ENCODE measurements around the gene CRTAC1. TPM values are rescaled to one million over a fixed set of nuclear protein-coding genes. Genes with fewer than 3 reads are reported as not detected.

Gene CRTAC1
- total RNA-seq, 1 experiment from 2014 or later, result not detected

GRCh38 chr10:98010939-98011685 is 19.3 kb downstream of the CRTAC1 start:
- H3K27me3 ChIP-seq (replicated peaks; ENCODE audit: insufficient read depth, low read depth, low read length, poor library complexity), result peaks cover 61% of the 10 kb centered on the region
- intact Hi-C loops (cut with micrococcal nuclease; ENCODE audit: unreplicated experiment), result no loop called here
- BruUV-seq (replicated peaks), result no TSS peak
- no peak for DNase-seq (ENCODE audit: low spot score)
- no peak for TF ChIP-seq EZH2 (IDR thresholded peaks at IDR 0.05; ENCODE audit: borderline replicate concordance, low read depth, low read length, poor library complexity, severe bottlenecking)
- no peak overlapping the region for H3K4me3 ChIP-seq (ENCODE audit: low read depth, low read length, poor library complexity, severe bottlenecking)
- H3K4me1 ChIP-seq (ENCODE audit: insufficient read depth, low read length, poor library complexity, severe bottlenecking), result peaks cover 4% of the 10 kb centered on the region
- ChIA-PET POLR2A (ENCODE audit: low non-redundant PET) (no interaction called here), CTCF (no interaction called here)
- no peaks in the 10 kb centered on the region for H3K36me3 ChIP-seq (ENCODE audit: insufficient read depth, low read length, poor library complexity, severe bottlenecking)
- H3K27ac ChIP-seq (ENCODE audit: low read depth, low read length, poor library complexity, severe bottlenecking), result no peak overlapping the region
- H3K9me3 ChIP-seq (ENCODE audit: low read depth, low read length, poor library complexity, severe bottlenecking), result no peaks in the 10 kb centered on the region

GRCh38 chr10:98006266-98006665 is 24.2 kb downstream of the CRTAC1 start:
- DNase-seq (ENCODE audit: low spot score), result no peak
- no TSS peak for BruUV-seq (replicated peaks)
- ChIA-PET CTCF (no interaction called here), POLR2A (ENCODE audit: low non-redundant PET) (no interaction called here)
- no peaks in the 10 kb centered on the region for H3K9me3 ChIP-seq (ENCODE audit: low read depth, low read length, poor library complexity, severe bottlenecking)
- intact Hi-C loops (cut with micrococcal nuclease; ENCODE audit: unreplicated experiment), result no loop called here
- H3K36me3 ChIP-seq (ENCODE audit: insufficient read depth, low read length, poor library complexity, severe bottlenecking), result no peaks in the 10 kb centered on the region
- no peak overlapping the region for H3K27ac ChIP-seq (ENCODE audit: low read depth, low read length, poor library complexity, severe bottlenecking)
- peaks cover 29% of the 10 kb centered on the region for H3K27me3 ChIP-seq (replicated peaks; ENCODE audit: insufficient read depth, low read depth, low read length, poor library complexity)
- no peaks in the 10 kb centered on the region for H3K4me1 ChIP-seq (ENCODE audit: insufficient read depth, low read length, poor library complexity, severe bottlenecking)
- no peak overlapping the region for H3K4me3 ChIP-seq (ENCODE audit: low read depth, low read length, poor library complexity, severe bottlenecking)
- no peak for TF ChIP-seq CTCF (conservative IDR thresholded peaks at IDR 0.05; ENCODE audit: low read depth, low read length)
- no peak for TF ChIP-seq EZH2 (IDR thresholded peaks at IDR 0.05; ENCODE audit: borderline replicate concordance, low read depth, low read length, poor library complexity, severe bottlenecking)

- DNase-seq (ENCODE audit: low spot score), result no peak
- BruUV-seq (replicated peaks), result no TSS peak
- CTCF ChIA-PET, result no interaction called here
- H3K27me3 ChIP-seq (replicated peaks; ENCODE audit: insufficient read depth, low read depth, low read length, poor library complexity), result peaks cover 9% of the 10 kb centered on the region
- H3K27ac ChIP-seq (ENCODE audit: low read depth, low read length, poor library complexity, severe bottlenecking), result no peak overlapping the region
- no peak overlapping the region for H3K4me3 ChIP-seq (ENCODE audit: low read depth, low read length, poor library complexity, severe bottlenecking)
- peaks cover 4% of the 10 kb centered on the region for H3K9me3 ChIP-seq (ENCODE audit: low read depth, low read length, poor library complexity, severe bottlenecking)
- intact Hi-C loops (cut with micrococcal nuclease; ENCODE audit: unreplicated experiment), result no loop called here
- H3K36me3 ChIP-seq (ENCODE audit: insufficient read depth, low read length, poor library complexity, severe bottlenecking), result no peaks in the 10 kb centered on the region
- H3K4me1 ChIP-seq (ENCODE audit: insufficient read depth, low read length, poor library complexity, severe bottlenecking), result no peaks in the 10 kb centered on the region
- TF ChIP-seq CTCF (conservative IDR thresholded peaks at IDR 0.05; ENCODE audit: low read depth, low read length), result no peak
- no peak for TF ChIP-seq EZH2 (IDR thresholded peaks at IDR 0.05; ENCODE audit: borderline replicate concordance, low read depth, low read length, poor library complexity, severe bottlenecking)
- POLR2A ChIA-PET (ENCODE audit: low non-redundant PET), result no interaction called here
These were observed 28.7 kb downstream of the CRTAC1 start for GRCh38 chr10:98001736-98002135.

GRCh38 chr10:98000346-98000745 is 30.1 kb downstream of the CRTAC1 start:
- TF ChIP-seq EZH2 (IDR thresholded peaks at IDR 0.05; ENCODE audit: borderline replicate concordance, low read depth, low read length, poor library complexity, severe bottlenecking) (no peak), CTCF (conservative IDR thresholded peaks at IDR 0.05; ENCODE audit: low read depth, low read length) (no peak)
- Histone ChIP-seq H3K9me3 (ENCODE audit: low read depth, low read length, poor library complexity, severe bottlenecking) (peaks cover 4% of the 10 kb centered on the region), H3K36me3 (ENCODE audit: insufficient read depth, low read length, poor library complexity, severe bottlenecking) (no peaks in the 10 kb centered on the region), H3K27me3 (replicated peaks; ENCODE audit: insufficient read depth, low read depth, low read length, poor library complexity) (no peaks in the 10 kb centered on the region), H3K27ac (ENCODE audit: low read depth, low read length, poor library complexity, severe bottlenecking) (no peak overlapping the region), H3K4me3 (ENCODE audit: low read depth, low read length, poor library complexity, severe bottlenecking) (no peak overlapping the region), H3K4me1 (ENCODE audit: insufficient read depth, low read length, poor library complexity, severe bottlenecking) (no peaks in the 10 kb centered on the region)
- POLR2A ChIA-PET (ENCODE audit: low non-redundant PET), result no interaction called here
- CTCF ChIA-PET, result no interaction called here
- intact Hi-C loops (cut with micrococcal nuclease; ENCODE audit: unreplicated experiment), result no loop called here
- BruUV-seq (replicated peaks), result no TSS peak
- no peak for DNase-seq (ENCODE audit: low spot score)
